GM18867 (cell line): ENCODE measurements around the gene PTRHD1.

ENCODE experiments used
- ATAC-seq: cut with Tn5 transposase; IDR thresholded peaks from one replicate; pipeline ENCODE4 v1.9.1; 2021; ENCODE audit warnings: mild to moderate bottlenecking, moderate library complexity; ENCODE audit not compliant: unreplicated experiment

PTRHD1 gene

DNA sequence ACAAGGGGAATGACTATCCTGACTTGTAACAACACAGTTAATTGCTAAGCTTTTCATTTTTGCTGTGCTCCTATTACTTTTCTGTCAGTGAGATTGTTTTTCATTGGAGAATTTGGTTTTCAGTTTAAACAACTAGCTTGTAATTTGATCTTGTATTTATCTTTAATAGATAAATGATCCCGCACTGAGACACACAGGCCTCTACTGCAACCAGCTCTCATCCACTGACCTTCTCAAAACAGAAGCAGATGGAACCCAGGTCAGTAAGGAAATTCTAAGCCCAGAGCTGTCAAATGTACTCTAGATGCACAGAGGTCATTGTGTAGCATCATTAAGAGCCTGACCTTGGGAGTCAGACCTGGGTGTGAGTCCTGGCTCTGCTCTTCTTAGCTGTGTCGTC, 30.7 kb downstream of the PTRHD1 start:
- ATAC-seq: no peak

DNA sequence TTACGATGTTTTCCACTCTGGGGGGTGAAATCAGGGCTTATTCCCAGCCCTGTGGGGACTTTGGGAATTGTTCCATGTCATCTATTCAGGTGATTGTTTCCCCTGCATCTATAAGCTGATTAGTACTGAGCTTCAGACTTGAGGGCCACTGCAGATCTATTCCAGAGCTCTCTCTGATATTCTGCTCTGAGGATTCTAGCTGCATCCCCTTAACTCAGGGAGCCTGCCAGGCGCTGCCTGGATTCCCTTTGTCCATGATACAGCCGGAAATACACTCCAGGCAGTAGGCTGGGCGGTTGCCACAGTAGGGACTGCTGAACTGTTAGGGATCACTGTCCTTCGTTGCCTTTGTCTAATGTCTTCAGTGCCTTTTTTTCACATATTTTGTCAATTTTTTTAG, 31.3 kb downstream of the PTRHD1 start:
- no peak for ATAC-seq

DNA sequence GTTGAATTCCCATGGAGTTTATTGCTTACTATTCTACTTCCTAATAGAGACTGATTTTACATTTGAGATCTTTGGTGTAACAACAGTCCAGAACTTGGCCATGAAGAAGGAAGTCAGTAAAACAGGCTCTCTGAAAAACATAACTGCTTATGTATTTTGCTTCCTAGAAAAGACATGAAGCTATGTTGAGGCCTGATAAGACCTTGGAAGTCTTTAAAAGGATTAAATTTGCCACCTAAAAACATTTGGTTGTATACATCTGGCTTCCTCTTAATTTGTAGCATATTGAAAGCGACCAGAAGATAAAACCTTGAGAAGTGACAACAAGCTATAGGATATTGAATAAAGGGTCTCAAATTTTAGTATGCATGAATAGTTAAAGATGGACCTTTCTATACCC, 36.4 kb downstream of the PTRHD1 start:
- ATAC-seq: no peak

DNA sequence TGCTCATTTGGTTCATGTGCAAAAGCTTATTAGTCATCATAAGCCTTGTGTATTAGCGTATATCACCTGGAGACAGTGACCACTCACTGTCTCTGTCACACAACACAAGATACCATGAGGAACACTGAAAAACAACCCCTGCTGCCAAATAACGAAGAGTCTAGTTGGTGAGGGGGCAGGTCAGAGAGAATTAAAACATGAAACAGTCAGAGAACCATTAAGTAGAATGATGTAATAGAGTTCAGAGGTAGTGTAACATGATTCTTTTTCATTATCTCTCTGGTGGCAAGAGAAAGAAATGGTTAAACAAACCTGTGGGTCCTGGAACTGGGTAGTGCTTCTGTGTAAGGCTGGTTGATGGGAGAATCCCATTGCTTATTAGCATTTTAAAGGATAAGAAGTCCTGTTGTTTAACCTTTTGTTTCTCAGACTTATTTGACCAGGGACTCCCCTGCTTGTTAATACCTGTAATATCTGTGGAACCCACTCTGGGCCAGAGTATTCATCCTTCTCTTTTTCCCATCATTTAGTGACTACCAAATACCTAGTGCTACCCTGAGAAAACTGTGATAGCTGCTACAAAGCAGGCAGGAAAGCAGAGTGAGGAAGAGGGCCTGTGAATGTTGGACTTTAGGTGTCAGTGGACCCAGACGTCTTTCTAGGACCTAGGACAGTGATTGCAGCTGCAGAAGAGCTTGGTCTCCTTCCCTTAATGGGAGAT, 38.0 kb downstream of the PTRHD1 start:
- ATAC-seq: no peak

DNA sequence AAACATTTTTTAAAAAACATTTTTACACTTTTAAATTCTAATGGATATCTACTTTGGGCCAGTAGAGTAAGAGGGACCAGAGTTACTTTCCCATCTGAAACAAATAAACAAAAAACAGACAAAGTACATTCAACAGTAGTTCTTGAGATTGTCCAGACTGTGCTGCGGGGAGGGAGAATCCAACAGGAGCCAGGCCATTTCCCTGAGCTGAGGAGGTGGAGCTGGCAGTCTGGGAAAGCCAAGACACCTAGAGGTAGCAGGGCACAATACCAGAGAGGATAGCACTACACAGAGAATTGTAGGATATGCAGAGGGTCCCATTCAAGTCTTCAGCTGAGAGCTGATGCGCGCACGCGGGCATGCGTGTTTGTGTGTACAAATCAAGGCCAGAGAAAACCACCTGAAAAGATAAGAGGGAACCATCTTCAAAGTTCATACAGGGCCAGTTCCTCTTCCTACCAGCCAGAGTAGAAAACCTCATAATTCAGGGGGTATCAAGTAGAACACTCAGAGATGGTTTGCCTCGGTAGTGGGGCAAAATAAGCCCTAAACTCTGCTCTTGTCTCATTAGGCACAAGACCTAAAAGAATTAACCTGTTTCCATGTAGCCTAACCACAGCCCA, 44.0 kb downstream of the PTRHD1 start:
- ATAC-seq: no peak

DNA sequence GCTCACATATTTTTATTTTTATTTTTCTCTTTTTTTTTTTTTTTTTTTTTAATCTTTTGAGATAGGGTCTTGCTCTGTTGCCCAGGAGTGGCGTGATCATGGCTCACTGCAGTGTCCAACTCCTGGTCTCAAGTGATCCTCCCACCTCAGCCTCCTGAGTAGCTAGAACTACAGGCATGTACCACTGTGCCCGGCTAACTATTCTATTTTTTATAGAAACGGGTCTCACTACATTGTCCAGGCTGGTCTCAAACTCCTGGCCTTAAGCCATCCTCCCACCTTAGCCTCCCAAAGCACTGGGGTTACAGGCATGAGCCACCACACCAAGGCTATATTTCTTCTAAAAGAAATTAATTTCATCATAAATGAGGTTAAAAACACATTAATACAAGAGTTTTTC, 45.9 kb downstream of the PTRHD1 start:
- ATAC-seq: no peak

DNA sequence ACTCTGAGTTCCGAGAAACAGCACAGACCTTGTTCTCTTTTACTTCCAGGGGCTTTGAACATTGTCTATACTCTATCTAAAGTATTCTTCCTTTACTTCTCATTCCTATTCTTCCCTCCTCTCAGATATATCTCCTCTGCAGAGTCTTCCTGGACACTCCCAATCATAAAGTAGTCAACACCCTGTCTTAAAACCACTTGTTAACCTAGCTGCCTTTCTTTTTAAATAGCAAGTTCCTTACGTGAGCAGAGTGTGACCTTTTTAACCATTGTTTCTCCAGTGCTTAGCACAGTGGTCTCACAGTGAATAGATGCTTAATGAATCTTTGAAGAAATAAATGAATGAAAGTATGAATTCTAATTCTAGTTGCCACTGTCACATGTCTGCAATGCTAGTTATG, 47.4 kb downstream of the PTRHD1 start:
- no peak for ATAC-seq

DNA sequence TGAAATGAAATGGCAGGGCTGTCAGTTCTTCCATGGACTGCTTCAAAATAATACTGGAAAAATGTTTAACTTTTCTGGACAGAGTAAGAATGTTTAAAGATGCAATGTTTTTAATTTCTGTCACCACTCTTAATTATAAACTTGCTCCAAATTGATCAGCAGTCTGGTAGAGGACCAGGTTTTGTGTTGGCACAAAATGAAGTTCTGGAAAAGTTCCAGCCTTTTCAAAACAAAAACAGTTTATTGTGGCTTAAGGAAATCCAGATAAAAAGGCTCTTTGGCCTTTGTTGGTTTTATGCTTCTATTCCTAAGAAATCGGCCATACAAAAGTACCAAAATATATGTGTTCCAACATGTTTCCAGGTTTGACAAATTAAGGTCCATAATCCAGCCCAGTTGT, 48.8 kb downstream of the PTRHD1 start:
- ATAC-seq: no peak

DNA sequence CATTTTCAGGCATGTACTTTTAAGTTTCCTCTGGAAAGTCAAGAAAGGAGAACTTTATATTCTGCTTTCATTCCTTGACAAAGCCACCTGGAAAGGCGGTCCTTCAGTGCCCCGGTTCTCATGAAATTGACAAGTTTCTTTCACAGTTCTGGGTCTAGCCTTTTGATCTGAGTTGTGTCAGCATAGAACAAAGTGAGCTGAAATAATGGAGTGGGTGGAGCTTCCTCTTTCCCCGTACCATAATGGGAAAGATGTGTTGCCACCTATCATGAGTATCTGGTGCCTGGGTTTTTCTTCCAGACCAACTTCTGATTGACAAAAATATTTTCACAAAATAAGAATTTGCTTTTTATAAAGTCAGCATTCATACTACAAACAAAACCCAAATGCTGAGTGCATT, 49.3 kb downstream of the PTRHD1 start:
- ATAC-seq: no peak

DNA sequence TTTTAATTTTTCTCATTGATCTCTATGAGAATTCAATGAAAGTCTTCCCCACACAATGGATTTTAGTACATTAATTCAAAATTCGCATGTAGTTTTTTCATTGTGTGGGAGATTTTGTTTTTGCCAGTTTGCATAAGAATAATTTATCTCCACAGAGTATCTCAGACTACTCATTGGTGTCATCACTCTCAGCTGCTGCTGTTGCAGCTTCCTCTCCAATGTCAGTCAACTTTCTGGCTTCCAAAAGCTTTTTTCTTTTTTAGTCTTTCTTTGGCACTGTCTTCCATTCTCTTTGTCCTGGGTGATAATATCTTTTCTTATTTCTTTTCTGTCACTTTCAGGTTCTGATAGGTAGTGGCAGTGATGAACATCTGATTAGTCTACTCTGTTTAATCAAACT, 50.5 kb downstream of the PTRHD1 start:
- no peak for ATAC-seq

DNA sequence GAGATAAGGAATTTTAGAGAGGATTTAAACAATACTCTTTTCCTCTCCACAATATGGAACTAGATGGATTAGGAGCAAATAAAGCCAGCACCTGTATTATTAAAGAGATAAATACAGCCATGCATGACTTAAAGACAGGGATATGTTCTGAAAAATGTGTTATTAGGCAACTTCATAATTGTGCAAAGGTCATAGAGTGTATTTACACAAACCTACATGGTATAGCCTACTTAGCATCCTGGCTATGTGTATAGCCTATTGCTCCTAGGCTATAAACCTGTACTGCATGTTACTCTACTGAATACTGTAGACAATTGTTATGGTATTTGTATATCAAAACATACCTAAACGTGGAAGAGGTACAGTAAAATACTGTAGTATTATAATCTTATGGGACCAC, 53.0 kb downstream of the PTRHD1 start:
- ATAC-seq: no peak
